Activated CD8-positive, alpha-beta memory T cell treated with anti-CD3 and anti-CD28 coated beads for 1 hour (primary cell): ENCODE measurements around the gene PKHD1.
"Not testable (repeated sequence)": the region's sequence is repeated elsewhere in the genome, so short reads cannot be mapped to it uniquely, and the experiment has no call there.

Experiments
- DNase-seq, 2 donors: peaks; one replicate each; pipeline ENCODE4 v3.0.0-alpha.2; 2020; ENCODE audit warnings: low read depth in 1 of 2; ENCODE audit errors: extremely low read depth in 1 of 2

The PKHD1 gene

DNA sequence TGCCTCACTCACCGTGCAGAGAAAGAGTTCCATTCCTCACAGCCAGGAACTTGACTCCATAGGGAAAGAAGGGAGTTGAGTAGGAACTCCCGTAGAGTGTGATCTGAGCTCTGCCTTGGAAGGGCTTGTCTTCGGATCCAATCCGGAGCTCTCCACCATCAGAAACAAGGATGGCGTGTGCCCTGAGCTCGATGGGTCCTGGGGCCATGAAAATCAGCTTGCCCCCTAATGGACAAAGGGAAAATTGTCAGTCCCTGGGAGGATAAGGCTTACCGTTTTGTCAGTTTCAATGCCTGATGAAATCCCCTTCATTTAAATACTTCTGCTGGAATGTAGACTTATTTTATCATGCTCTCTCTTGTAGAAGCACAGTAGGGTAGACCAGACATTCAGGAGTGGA is 153.3 kb downstream of the PKHD1 start:
- DNase-seq: no peak

DNA sequence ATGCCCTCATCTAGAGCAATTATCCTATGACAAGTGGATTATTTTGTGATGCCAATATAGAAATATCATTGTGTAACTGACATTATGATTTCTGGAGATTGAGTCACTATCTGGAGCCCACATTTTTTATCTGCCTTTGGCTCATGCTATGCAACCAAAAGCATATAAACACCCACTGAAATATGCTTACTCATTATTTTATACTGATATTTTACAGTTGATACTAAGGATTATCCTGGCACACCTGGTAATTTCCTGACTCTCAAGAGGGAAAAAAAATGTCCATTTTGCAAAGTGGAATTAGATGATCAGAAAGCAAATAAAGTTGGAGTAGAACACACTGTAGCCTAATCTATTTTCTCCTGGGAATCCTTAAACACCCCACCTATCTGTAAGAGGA is 154.5 kb downstream of the PKHD1 start:
- no peak for DNase-seq

DNA sequence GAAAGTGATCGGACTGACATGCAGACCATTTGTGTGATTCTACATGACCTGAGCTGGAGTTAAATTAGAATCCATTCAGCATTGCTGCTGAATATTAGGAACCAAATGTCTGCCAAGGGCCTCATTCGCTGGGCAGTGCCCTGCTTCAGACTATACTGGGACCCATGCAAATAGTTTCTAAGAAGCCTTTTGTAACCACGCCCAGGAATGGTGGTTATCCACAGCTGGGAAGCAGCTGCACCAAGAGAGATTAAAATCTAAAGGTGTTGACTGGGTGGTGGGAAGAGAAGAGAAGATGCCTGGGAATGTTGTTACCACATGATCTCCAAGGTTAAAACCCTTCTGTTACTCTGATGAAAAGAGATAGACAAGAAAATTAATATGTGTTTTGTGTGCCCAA is 156.8 kb downstream of the PKHD1 start:
- no peak for DNase-seq

DNA sequence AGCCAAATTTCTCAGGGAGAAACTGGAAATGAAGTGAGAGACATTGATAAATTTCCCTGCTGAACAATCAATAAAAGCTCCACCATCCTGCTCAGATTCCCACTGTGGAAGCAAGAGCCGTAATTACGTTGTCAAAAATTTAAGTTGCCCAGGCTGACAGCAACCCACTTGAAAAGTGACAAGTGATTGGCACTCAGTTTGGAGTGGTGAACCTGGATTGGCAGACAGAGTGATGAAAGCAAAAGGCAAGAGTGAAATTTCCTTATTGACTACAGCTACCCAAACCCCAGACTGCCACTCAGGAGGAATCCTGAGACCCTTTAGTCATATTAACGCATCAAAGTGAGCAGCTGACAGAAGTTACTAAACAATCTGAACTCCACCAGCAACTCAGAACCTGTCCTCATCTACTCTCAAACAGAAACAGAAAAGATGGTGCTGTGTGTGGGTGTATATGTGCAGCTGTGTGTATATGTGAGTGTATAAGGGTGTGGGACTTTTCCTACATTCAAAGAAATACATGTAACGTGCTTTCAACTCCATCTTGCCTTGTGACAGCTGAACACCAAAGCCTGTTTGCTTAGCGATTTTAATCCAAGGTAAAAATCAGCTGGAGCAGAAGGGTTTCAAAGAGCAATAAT is 157.4 kb downstream of the PKHD1 start:
- DNase-seq: no peak

DNA sequence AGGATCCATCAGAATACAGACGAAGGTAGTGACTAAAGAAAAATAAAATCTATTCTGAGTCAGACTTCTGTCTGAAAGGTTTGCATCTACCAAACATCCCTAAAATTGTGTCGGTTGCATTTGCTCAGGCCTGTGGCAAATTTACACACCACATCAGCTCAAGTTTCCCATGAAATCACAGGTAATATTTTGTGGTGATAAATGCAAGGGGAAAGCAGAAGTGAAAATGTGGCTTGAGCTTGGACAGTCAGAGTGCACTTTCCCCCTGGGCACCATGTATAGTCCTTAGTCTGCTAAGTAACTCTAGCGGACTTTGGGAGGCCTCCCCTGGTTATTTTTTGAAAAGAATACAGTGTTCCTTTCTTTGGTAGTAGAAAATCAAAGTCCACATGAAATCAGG is 159.1 kb downstream of the PKHD1 start:
- DNase-seq: no peak

DNA sequence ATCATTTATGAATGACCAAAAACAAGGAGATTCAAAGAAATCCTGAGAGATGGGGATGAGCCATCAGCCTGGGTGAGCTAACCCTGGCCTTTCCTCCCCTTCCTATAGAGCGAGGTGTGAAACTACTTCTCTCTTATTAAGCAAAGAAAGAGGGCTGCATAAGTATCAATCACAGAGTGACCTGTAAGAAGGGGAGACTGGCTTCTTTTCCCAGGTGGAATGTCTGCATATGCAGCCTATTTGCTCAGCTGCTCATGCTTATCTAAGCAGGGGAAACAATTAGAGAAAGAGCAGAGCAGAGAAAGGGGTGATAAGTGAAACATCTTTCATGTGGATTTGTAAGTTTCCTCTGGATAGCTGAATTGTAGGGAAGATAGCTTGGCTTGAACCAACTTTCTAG is 160.0 kb downstream of the PKHD1 start:
- DNase-seq: no peak

DNA sequence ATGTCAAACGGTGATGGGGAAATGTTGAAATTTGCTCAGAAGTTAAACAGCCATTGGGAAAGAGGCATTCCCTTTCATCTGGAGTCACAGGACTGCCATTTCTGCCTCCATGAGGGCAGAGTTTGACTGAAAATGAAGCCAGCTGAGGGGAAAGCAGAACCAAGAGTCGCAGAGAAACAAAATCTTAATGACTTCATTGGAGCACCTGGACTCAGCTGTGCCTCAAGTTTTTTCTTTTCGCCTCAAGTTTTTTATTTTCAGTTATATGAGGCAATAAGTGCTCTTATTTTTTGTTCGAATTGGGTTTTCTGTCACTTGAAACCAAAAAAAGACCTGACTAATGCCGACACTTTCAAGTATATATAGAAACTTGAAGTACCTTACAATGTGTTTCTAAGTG is 161.3 kb downstream of the PKHD1 start:
- no peak for DNase-seq

DNA sequence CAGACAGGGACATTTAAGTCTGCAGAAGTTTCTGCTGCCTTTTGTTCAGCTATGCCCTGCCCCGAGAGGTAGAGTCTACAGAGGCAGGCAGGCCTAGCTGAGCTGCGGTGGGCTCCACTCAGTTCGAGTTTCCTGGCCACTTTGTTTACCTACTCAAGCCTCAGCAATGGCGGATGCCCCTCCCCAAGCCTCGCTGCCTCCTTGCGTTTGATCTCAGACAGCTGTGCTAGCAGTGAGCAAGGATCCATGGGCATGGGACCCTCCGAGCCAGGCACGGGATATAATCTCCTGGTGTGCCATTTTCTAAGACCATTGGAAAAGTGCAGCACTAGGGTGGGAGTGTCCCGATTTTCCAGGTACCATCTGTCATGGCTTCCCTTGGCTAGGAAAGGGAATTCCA is 164.9 kb downstream of the PKHD1 start:
- not testable (repeated sequence) for DNase-seq

DNA sequence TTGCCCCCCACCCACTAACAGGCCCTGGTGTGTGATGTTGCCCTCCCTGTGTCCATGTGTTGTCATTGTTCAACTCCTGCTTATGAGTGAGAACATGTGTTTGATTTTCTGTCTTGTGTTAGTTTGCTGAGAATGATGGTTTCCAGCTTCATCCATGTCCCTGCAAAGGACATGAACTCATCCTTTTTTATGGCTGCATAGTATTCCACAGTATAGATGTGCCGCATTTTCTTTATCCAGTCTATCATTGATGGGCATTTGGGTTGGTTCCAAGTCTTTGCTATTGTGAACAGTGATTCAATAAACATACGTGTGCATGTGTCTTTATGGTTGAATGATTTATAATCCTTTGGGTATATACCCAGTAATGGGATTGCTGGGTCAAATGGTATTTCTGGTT is 169.1 kb downstream of the PKHD1 start:
- DNase-seq: not testable (repeated sequence)

DNA sequence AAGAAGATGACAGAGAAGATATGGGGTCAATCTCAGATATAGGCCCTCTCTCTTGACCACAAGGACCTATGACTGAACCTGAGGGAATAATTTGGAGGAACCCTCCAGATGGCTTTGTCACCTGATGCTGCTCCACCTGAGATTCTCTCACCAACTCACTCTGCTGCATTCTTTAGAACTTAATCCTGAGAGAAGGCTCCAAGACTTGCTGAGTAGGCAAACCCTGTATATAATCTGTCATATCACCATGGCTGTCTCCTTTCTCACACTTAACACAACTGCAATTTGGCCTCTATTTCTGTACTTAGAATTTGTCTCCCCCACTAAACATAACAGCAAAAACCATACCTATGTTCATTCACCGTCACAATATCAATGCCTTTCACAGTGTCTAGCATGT is 172.3 kb downstream of the PKHD1 start:
- DNase-seq: no peak

DNA sequence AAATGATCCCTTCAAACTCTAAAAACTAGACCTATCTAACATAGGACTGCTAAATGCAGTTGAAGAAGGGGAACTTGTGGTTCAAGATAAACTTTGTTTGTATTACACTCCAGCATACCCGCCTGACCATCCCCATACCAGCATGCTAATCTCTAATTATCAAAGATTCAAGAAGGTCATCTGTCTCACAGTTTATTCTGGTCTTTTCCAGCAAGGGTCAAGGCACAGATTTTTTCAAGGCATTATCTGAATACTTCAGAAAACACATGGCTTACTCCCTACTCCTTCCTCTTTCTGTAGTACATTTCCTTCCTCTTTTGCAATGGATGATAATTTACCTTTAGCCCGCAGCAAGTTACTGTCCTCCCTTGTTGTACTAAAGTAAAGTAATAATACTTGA is 174.1 kb downstream of the PKHD1 start:
- no peak for DNase-seq

DNA sequence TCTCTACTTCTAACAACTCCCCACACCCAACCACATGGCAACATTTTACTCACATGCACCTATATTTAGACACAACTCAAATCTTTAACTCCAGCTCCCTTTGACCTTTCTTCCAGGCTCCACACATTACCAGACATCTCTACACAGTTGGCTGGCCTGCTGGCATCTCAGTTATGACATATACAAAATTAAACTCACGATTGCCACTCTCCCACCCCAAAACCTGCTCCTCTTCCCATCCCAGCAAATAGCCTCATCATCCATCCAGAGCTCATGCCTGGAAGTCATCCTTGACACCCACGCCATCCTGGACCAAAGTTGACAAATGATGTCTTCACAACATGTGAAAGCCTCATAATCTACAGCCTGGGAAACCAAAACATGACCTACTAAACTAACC is 176.6 kb downstream of the PKHD1 start:
- no peak for DNase-seq

DNA sequence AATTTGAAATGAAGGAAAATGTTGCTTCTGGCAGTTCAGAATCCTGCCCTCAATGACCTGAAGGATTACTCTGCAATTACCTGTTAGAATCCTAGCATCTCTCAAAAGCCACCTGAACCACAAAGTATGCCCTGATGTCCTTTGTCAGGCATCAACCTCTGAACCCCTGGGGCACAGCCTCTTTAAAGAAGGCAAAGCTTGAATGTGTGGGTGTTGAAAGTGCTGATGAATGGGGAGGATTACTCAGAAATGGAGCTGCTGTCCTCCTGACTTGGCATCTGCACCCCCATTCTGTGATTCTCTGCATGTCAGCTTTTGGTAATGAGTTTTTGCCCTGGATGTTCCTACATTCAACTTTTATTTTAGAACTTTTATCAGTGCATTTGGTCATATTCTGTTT is 179.2 kb downstream of the PKHD1 start:
- no peak for DNase-seq

DNA sequence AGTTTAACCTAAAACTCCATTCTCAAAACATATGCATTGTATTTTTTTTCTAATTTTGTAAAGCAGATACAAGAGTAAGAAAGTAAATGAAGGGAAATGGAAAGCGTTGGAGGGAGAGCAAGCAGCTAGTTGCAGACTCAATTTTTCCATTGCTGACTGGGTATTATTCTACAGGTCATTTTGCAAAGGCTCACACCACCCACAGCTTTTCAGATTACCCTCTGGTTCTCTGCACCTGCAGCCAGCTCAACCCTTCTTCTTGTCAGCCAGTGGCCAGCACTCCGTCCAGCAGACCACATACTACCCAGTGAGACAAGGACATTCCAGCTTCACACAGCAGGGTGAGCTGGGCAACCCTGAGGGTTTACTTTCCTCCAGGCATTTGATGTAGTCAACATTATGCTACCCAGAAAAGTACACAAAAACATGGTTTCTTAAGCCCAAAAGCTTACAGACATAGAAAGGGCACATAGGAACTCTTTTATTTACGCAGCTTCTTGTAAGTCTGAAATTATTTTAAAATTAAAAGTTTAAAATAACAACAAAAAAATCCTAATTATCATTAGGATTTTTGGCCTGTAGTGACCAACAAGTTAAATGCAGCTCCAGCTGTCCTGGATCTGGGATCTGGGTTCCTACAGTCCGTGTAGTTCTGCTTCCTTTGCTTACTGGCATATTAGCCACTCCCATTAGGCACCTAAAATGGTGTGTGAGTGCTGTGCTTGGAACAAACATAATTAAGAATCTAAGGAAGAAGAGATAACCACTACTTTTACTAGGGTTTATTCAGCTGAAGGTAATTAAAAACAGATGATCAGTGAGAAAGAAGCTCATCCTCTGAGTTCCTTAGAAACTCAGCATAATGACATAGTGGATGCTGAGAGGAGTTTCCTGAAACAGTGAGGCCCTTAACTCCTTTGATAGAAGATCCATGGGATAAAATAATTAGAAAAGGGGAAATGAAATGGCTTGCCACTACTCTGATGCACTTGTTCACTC is 185.3 kb downstream of the PKHD1 start:
- DNase-seq: no peak

DNA sequence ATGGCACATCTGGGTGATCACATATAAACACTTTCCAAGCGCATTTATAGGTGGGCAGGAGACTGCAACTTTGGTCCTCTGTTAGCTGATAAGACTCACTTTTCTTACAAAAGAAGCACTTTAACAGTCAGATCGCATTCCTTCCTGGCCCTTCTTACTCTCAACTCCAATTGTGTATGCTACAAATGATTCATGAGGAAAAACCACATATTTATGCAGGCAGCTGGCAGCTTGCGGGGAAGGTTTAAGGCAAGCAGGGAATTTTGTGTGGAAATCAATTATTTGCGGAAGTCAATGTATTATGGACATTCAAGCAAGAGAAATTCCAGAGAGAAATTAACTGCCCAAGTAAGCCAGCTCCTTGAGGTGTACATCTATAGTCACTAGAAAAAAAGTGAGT is 194.0 kb downstream of the PKHD1 start:
- no peak for DNase-seq

DNA sequence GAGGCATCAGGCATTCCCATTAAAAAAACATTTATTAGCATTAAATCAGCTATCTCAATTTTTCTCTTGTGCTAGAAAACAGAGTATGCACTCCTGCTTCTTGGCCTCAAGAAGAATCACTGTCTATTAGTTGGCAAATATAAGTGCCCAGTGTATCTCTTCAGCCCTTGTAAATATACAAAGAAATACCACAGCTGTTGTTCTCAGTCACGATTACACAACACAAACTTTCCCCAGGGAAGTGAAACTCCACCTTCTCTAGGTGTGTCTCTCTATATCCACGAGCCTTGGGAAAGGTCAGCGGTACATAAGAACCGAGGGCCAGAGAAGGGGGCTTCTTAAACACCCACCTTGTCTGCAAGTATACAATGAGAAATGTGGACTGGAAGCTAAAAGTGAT is 194.7 kb downstream of the PKHD1 start:
- DNase-seq: no peak

DNA sequence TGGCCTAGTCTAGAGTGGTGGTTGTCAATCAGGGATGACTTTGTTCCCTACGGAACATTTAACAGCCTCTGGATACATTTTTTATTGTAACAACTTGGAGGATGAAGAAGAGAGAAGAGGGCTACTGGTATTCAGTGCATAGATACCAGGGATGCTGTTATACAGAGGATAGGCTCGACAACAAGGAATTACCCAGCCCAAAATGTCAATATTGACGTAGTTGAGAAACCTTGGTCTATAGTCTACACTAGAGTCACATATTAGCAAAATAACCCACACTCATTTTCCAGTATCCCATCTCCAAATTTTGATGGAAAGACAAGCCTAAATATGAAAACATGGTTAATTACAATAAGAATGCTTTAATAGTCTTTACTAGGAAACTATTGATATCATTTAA is 195.1 kb downstream of the PKHD1 start:
- DNase-seq: no peak

DNA sequence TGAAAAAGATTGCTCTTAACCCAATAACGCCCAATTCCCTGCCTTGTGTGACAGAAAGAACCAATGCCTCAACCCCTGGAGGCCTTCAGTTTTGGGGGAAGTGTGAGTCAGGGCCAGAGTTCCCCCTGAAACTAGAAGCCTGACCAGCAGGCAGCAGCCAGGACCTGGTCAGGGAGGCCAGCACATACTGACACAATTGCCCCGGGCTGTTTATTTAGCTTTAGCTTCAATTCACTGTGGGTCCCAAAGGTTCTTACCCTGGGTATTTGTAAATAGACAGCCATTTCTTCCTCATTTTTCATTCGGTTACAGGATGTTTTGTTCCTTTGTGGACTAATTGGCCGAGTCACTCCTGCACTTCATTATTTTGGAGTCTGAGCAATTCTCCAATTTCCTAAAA is 195.6 kb downstream of the PKHD1 start:
- no peak for DNase-seq

DNA sequence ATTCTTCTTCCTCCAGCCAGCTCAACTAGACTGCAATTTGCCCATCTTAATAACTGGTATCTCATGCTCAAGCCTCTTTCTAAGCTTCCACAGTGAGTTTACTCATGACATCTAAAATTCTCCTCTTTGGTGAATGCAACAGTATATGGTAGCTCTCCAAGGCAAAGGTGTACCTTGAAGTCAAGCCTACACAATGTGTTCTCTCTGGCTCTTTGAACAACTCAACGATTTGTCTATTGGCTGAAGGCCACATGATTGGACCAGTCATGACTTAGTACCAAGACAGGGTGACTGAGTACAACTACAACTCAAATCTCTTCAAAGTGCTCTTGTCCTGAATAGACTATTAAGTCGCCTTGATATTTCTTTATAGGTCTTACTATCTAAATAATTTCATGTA is 199.6 kb downstream of the PKHD1 start:
- DNase-seq: no peak

DNA sequence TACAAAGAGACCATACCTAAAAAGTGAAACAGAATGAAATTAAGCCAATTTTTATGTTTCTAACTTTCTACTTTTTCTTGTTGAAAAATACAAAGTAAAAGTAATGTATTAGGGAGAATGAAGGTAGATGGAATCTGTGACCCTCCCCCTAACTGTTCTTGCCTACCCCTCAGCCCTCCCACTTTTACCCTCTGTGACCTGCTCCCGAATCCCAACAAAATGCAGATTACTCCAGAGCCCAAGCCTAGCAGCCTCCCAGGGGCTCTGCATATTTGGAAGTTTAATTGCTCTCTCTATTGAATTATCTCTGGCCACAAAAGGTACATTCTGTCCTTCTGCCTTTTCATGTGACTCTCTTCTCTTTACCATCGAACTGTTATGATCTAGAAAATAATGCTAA is 201.5 kb downstream of the PKHD1 start:
- DNase-seq: no peak

DNA sequence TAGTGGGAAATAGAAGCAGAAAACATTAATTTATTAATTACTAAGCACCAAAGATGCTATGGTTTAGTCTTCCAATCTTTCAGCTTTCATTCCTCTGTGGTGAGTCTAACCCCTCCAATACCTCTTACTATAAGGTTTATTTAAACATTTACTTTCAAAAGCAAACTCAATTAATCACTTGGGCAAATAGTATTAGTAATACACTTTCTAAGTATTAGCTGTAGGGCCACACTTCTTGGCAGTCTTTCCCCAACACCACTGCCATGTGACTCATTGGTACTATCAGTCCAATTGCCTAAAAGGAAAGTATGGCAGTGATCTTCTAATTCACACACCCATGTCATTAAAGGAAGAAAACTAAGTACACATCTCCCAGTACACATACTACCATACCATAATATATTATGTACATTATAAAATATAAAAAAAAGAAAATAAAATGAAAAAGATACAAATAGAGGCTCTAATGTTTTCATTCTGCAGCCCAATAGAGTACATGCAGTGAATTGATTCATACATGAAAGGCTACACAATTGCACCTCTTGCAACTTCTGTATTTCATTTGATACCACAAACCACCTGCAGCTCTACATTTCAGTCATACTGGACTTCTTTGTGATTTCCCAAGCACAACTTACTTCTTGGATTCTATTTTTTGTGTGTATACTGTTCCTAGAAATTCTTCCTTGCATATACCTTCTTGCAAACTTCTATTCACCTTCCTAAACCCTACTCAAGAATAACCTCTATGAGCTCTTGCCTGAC is 218.6 kb downstream of the PKHD1 start:
- no peak for DNase-seq

DNA sequence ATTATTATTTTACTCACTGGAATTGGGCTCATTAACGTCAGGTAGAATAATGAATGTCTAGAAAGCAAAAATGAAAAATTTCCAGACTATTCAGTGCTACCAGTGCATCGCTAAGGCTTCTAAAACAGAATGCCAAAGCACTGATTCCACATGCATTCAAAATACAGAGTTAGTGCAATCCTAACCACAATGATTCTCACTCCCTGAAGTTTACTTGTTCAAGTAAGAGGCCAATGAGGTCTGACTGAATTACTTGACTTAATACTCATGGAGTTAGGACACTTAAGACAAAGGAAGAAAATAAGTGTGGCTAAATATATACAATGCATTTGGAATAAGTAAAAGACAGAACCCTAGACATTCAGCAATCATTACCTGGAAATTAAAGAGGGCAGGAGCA is 220.5 kb downstream of the PKHD1 start:
- DNase-seq: no peak
